GM12875 (cell line): Measurements from ENCODE around the gene MSL1.

Experiments used
- H3K4me3 ChIP-seq: one replicate; pipeline ENCODE4 v1.5.1; 2011; ENCODE audit warnings: low read depth, low read length, control low read depth
- CTCF ChIP-seq: IDR thresholded peaks from 2 replicates; pipeline ENCODE4 v1.5.1; 2011; ENCODE audit warnings: low read depth, mild to moderate bottlenecking, control low read depth, inconsistent platforms, low read length, moderate library complexity, borderline replicate concordance; ENCODE audit not compliant: insufficient read depth

MSL1 gene

GRCh38 chr17:40180694-40181093, 58.9 kb downstream of the MSL1 start:
- no peak for TF ChIP-seq CTCF
- H3K4me3 ChIP-seq: no peak overlapping the region

- no peak overlapping the region for H3K4me3 ChIP-seq
- no peak for TF ChIP-seq CTCF
These were observed 59.4 kb downstream of the MSL1 start for GRCh38 chr17:40181205-40181604.

- H3K4me3 ChIP-seq: no peak overlapping the region
- TF ChIP-seq CTCF: no peak
These were observed 60.8 kb downstream of the MSL1 start for GRCh38 chr17:40182606-40183005.
